Sigmoid colon (tissue), 4 donors: ENCODE data around the gene CHD5.

Experiments used
- POLR2AphosphoS5 ChIP-seq, 4 donors: sonication (generic); formaldehyde crosslinking; IDR thresholded peaks; one replicate each; pipeline ENCODE4 v1.6.1; 2017; ENCODE audit warnings: antibody characterized with exemption in 4 of 4
- TF ChIP-seq, protein P1 (sequence below), 4 experiments: fragments of 450-650 bp in 3 of 4; fragments of 200-600 bp in 1 of 4; IDR thresholded peaks; one replicate each; pipeline ENCODE4 v1.5.1; 2016 to 2019; ENCODE audit warnings: antibody characterized with exemption in 4 of 4, mild to moderate bottlenecking in 3 of 4, moderate library complexity in 2 of 4

DNA sequence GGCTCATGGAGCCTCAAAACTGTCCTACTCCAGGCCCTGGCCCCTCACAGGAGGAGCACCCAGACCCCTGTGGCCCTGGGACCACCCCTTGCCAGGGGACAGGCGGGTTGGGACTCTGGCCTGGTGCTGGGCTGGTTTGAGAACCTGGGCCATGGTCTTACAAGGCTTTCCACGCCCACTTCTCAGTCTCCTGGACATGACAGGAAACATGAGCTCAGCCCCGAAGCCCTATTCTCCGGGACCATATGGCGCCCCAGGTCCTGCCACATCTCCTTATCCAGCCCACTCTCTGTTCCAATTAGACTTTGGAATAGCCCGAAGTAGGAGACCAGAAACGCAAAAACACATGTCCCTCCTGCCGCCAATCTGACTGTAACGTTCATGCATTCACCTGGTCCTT is 86.5 kb downstream of the CHD5 start:
- TF ChIP-seq, protein P1, sequence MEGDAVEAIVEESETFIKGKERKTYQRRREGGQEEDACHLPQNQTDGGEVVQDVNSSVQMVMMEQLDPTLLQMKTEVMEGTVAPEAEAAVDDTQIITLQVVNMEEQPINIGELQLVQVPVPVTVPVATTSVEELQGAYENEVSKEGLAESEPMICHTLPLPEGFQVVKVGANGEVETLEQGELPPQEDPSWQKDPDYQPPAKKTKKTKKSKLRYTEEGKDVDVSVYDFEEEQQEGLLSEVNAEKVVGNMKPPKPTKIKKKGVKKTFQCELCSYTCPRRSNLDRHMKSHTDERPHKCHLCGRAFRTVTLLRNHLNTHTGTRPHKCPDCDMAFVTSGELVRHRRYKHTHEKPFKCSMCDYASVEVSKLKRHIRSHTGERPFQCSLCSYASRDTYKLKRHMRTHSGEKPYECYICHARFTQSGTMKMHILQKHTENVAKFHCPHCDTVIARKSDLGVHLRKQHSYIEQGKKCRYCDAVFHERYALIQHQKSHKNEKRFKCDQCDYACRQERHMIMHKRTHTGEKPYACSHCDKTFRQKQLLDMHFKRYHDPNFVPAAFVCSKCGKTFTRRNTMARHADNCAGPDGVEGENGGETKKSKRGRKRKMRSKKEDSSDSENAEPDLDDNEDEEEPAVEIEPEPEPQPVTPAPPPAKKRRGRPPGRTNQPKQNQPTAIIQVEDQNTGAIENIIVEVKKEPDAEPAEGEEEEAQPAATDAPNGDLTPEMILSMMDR (IDR thresholded peaks at IDR 0.05), result no peak
- no peak for TF ChIP-seq POLR2AphosphoS5 (IDR thresholded peaks at IDR 0.05)
